Measurements from ENCODE around the gene AGBL2.

- TF ChIP-seq CTCF (IDR thresholded peaks at IDR 0.05) (no peak), POLR2AphosphoS5 (IDR thresholded peaks at IDR 0.05) (no peak)
Measured at GRCh38 chr11:47711816-47712215, 3.4 kb downstream of the AGBL2 start.
